SK-N-SH (cell line): ENCODE measurements around the gene PAOX.
"Not testable (repeated sequence)": the region's sequence is repeated elsewhere in the genome, so short reads cannot be mapped to it uniquely, and the experiment has no call there.

Source experiments
- CHD2 ChIP-seq: fragments of 150-350 bp; IDR thresholded peaks from 2 replicates; pipeline ENCODE4 v1.6.1; 2018; ENCODE audit warnings: low read length; ENCODE audit not compliant: partially characterized antibody
- CTCF ChIP-seq: fragments of 200-600 bp; sonication (generic); IDR thresholded peaks from 2 replicates; pipeline ENCODE4 v1.6.1; 2017; ENCODE audit warnings: antibody characterized with exemption, mild to moderate bottlenecking, moderate library complexity
- EP300 ChIP-seq, 2 experiments: IDR thresholded peaks; 2 replicates each; pipeline versions ENCODE4 v1.4.0 to v1.6.1; 2012; ENCODE audit warnings: borderline replicate concordance in 1 of 2, low read depth in 1 of 2, low read length in 1 of 2
- FOSL2 ChIP-seq: IDR thresholded peaks from 2 replicates; pipeline ENCODE4 v1.4.0; 2012; ENCODE audit warnings: low read depth, mild to moderate bottlenecking, moderate library complexity, borderline replicate concordance
- FOXJ3 ChIP-seq: sonication (generic); formaldehyde crosslinking; IDR thresholded peaks from 2 replicates; pipeline ENCODE4 v1.5.1; 2020; ENCODE audit warnings: mild to moderate bottlenecking, missing genetic modification reagents
- GABPA ChIP-seq: IDR thresholded peaks from 2 replicates; pipeline ENCODE4 v1.4.0; 2012; ENCODE audit warnings: low read depth, mild to moderate bottlenecking
- JUND ChIP-seq: IDR thresholded peaks from 2 replicates; pipeline ENCODE4 v1.4.0; 2012
- MAX ChIP-seq: IDR thresholded peaks from 2 replicates; pipeline ENCODE4 v1.4.0; 2012; ENCODE audit warnings: low read depth
- NRF1 ChIP-seq: IDR thresholded peaks from 2 replicates; pipeline ENCODE4 v1.6.1; 2012; ENCODE audit warnings: low read depth, mild to moderate bottlenecking, low read length
- POLR2AphosphoS5 ChIP-seq: IDR thresholded peaks from 2 replicates; pipeline ENCODE4 v1.6.1; 2012; ENCODE audit warnings: low read depth, low read length
- RXRA ChIP-seq: IDR thresholded peaks from 2 replicates; pipeline ENCODE4 v1.4.0; 2012; ENCODE audit warnings: low read depth, mild to moderate bottlenecking, borderline replicate concordance
- TAF1 ChIP-seq: IDR thresholded peaks from 2 replicates; pipeline ENCODE4 v1.6.1; 2012; ENCODE audit warnings: low read depth, mild to moderate bottlenecking, low read length, moderate library complexity, borderline replicate concordance
- TCF12 ChIP-seq: IDR thresholded peaks from 2 replicates; pipeline ENCODE4 v1.4.0; 2012

GRCh38 chr10:133414401-133414800 is 35.3 kb downstream of the PAOX start:
- not testable (repeated sequence) for TF ChIP-seq NRF1; CTCF; JUND; CHD2; MAX; TCF12; GABPA; TAF1; FOSL2; EP300 (IDR thresholded peaks at IDR 0.05; ENCODE audit: borderline replicate concordance in 1 of 2, low read depth in 1 of 2, low read length in 1 of 2); POLR2AphosphoS5; FOXJ3; RXRA
